OCI-LY3 (cell line): ENCODE data around the gene ACAA1.
A peak's percentile ranks its signal among the peaks of the same experiment; 100 is the strongest.

Source experiments
- H2AFZ ChIP-seq: fragments of 200-600, 300-600 bp; shearing (Covaris generic); 2 replicates; pipeline ENCODE4 v1.6.0; 2014; ENCODE audit warnings: antibody characterized with exemption, low read depth, low read length
- H3K27ac ChIP-seq: fragments of 200-600, 300-600 bp; sonication (generic); 2 replicates; pipeline ENCODE4 v1.5.1; 2014; ENCODE audit warnings: mild to moderate bottlenecking, low read length, moderate library complexity, mixed read lengths
- H3K27me3 ChIP-seq: fragments of 200-600, 300-600 bp; sonication (generic); 2 replicates; pipeline ENCODE4 v1.6.1; 2014; ENCODE audit warnings: low read depth, low read length, mixed read lengths
- H3K36me3 ChIP-seq: fragments of 200-600, 300-600 bp; sonication (generic); replicated peaks from 2 replicates; pipeline ENCODE3; 2014; ENCODE audit warnings: low read depth, low read length, mixed read lengths
- H3K4me1 ChIP-seq: fragments of 300-600, 200-600 bp; sonication (generic); 2 replicates; pipeline ENCODE4 v1.6.1; 2014; ENCODE audit warnings: low read length, mixed read lengths
- H3K4me2 ChIP-seq: fragments of 200-600, 300-600 bp; sonication (generic); 2 replicates; pipeline ENCODE4 v1.6.1; 2014; ENCODE audit warnings: low read length, mixed read lengths
- H3K4me3 ChIP-seq: fragments of 300-600, 200-600 bp; sonication (generic); 2 replicates; pipeline ENCODE4 v1.5.1; 2014; ENCODE audit warnings: antibody characterized with exemption, mild to moderate bottlenecking, low read length, moderate library complexity
- H3K79me2 ChIP-seq: fragments of 300-600, 200-600 bp; shearing (Covaris generic); 2 replicates; pipeline ENCODE4 v1.6.1; 2014; ENCODE audit warnings: mild to moderate bottlenecking, low read length, mixed read lengths
- H3K9ac ChIP-seq: fragments of 300-600, 200-600 bp; shearing (Covaris generic); 2 replicates; pipeline ENCODE4 v1.6.0; 2014; ENCODE audit warnings: mild to moderate bottlenecking, low read length, moderate library complexity
- H3K9me3 ChIP-seq: fragments of 200-600, 300-600 bp; shearing (Covaris generic); 2 replicates; pipeline ENCODE4 v1.6.1; 2014; ENCODE audit warnings: low read length, mixed read lengths; ENCODE audit not compliant: insufficient read depth
- H4K20me1 ChIP-seq: fragments of 200-600, 300-600 bp; sonication (generic); 2 replicates; pipeline ENCODE4 v1.6.1; 2016; ENCODE audit warnings: low read length, mixed read lengths; ENCODE audit not compliant: insufficient read depth
- EZH2phosphoT487 ChIP-seq: fragments of 200-600 bp; shearing (Covaris generic); IDR thresholded peaks from 2 replicates; pipeline ENCODE4 v1.6.1; 2018; ENCODE audit warnings: antibody characterized with exemption, mixed run types, low read depth
- TF ChIP-seq, protein P1 (sequence below): fragments of 200-600, 300-600 bp; sonication (generic); IDR thresholded peaks from 2 replicates; pipeline ENCODE4 v1.5.1; 2014; ENCODE audit warnings: antibody characterized with exemption, low read length, low read depth

Gene ACAA1

DNA sequence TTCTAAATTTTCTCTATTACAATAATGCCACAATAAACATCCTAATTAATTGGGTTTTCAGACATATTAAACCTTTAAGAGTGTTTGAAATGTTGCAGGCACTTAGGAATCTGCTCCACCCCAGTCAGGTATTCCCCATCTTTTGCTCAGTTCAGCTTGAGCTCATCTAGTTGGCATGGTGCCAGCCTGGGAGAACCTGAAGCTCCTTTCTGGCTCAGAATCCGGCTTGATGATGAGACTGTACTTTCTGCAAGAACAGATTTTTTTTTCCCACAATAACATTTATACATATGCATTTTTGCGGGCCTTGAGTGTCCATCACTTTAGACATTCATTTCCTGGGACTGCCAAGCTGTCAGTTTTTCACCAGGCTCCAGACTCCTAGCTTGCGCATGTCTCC is 20.7 kb upstream of the ACAA1 start:
- Histone ChIP-seq H3K4me2 (peak overlapping the region; percentile 53), H3K27ac (peak overlapping the region; percentile 51), H3K4me3 (no peak overlapping the region), H3K79me2 (no peaks in the 10 kb centered on the region), H3K36me3 (no peaks in the 10 kb centered on the region), H2AFZ (no peak overlapping the region), H3K9me3 (no peaks in the 10 kb centered on the region), H3K9ac (peak overlapping the region; percentile 3; the same call in 1 of the 2 replicates), H3K4me1 (peaks cover 64% of the 10 kb centered on the region), H3K27me3 (no peaks in the 10 kb centered on the region), H4K20me1 (no peaks in the 10 kb centered on the region)
- TF ChIP-seq, protein P1, sequence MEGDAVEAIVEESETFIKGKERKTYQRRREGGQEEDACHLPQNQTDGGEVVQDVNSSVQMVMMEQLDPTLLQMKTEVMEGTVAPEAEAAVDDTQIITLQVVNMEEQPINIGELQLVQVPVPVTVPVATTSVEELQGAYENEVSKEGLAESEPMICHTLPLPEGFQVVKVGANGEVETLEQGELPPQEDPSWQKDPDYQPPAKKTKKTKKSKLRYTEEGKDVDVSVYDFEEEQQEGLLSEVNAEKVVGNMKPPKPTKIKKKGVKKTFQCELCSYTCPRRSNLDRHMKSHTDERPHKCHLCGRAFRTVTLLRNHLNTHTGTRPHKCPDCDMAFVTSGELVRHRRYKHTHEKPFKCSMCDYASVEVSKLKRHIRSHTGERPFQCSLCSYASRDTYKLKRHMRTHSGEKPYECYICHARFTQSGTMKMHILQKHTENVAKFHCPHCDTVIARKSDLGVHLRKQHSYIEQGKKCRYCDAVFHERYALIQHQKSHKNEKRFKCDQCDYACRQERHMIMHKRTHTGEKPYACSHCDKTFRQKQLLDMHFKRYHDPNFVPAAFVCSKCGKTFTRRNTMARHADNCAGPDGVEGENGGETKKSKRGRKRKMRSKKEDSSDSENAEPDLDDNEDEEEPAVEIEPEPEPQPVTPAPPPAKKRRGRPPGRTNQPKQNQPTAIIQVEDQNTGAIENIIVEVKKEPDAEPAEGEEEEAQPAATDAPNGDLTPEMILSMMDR = no peak
- no peak for TF ChIP-seq EZH2phosphoT487

DNA sequence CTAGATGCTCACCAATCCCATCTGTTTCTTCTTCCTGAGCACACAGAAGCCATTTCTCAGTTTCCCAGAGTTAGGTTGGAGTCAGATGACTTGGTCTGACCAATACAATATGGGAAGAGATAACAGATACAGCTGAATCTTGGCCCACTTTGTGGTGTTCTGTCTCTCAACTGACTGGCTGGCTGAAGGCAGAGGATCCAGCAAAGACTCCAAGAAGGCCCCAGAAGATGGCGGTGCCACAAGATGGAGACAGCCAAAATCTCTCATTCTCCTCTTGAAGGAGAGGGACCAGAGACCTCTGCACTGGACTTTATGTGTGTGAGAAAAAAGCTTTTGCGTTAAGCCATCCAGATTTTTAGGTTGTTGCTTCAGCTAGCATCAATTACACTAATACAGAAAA is 20.2 kb upstream of the ACAA1 start:
- Histone ChIP-seq H3K27me3 (no peaks in the 10 kb centered on the region), H3K4me3 (no peak overlapping the region), H3K36me3 (no peaks in the 10 kb centered on the region), H2AFZ (no peak overlapping the region), H3K9me3 (no peaks in the 10 kb centered on the region), H3K27ac (no peak overlapping the region), H3K4me1 (peaks cover 68% of the 10 kb centered on the region), H3K79me2 (no peaks in the 10 kb centered on the region), H4K20me1 (no peaks in the 10 kb centered on the region), H3K4me2 (no peak overlapping the region), H3K9ac (no peak overlapping the region)
- TF ChIP-seq, protein P1 = no peak
- TF ChIP-seq EZH2phosphoT487 = no peak

DNA sequence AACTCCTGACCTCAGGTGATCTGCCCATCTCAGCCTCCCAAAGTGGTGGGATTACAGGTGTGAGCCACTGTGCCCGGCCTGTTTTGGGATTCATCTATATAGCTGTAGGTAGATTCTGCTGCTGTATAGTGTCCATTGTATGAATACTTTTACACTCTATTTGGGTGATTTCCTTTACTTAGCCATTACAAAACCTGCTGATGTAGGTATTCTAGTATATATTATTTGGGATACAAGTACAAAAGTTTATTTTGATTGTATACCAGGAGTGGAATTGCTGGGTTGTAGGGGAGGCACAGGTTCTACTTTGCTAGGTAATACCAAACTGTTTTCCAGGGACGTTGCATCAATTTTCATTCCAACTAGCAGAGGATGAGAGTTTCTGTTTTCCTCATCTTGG is 18.9 kb upstream of the ACAA1 start:
- no peak for TF ChIP-seq EZH2phosphoT487
- TF ChIP-seq, protein P1 = no peak
- H3K9ac ChIP-seq = no peak overlapping the region; the same call in 1 of the 2 replicates
- H3K4me2 ChIP-seq = no peak overlapping the region
- no peaks in the 10 kb centered on the region for H3K36me3 ChIP-seq
- no peaks in the 10 kb centered on the region for H3K79me2 ChIP-seq
- no peak overlapping the region for H3K27ac ChIP-seq
- no peak overlapping the region for H2AFZ ChIP-seq
- H3K9me3 ChIP-seq = no peaks in the 10 kb centered on the region
- no peaks in the 10 kb centered on the region for H4K20me1 ChIP-seq
- peaks cover 81% of the 10 kb centered on the region for H3K4me1 ChIP-seq
- H3K4me3 ChIP-seq = no peak overlapping the region
- no peaks in the 10 kb centered on the region for H3K27me3 ChIP-seq

DNA sequence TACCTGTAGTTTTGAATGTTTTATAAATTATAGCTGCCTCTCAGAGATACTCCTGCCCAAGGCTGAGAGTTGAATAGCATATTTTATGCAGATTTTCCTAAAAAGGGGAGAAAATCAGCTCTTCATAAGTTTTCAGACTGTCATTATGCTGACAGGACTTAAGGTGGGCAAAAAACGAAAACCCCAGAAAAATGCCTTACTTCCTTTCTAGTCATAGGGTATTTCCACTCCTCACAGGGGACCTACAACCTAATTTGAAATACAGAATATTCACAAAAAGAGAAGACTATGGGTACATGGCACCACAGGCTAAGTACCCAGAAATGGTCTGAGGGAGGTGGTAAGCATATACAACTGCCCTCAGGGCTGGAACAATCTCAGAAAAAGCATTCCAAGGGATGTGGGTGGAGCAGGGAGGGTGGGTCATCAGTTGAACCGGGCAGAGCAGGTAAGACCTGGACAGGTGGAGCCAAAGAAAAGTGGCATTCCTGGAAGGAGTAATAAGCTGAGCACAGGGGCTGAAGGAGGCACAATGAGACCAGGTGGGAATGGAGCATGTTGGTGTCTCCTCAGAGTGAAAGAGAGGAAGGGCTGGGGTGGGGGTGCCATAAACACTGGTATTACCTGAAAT is 17.8 kb upstream of the ACAA1 start:
- peak overlapping the region; percentile 71 for H3K4me2 ChIP-seq
- H3K27me3 ChIP-seq = no peaks in the 10 kb centered on the region
- no peaks in the 10 kb centered on the region for H4K20me1 ChIP-seq
- no peaks in the 10 kb centered on the region for H3K36me3 ChIP-seq
- peak overlapping the region; percentile 84 for H3K27ac ChIP-seq
- no peaks in the 10 kb centered on the region for H3K9me3 ChIP-seq
- peak overlapping the region; percentile 47 for H3K9ac ChIP-seq
- peak overlapping the region; percentile 12 for H2AFZ ChIP-seq
- no peaks in the 10 kb centered on the region for H3K79me2 ChIP-seq
- peaks cover 91% of the 10 kb centered on the region for H3K4me1 ChIP-seq
- no peak for TF ChIP-seq EZH2phosphoT487
- TF ChIP-seq, protein P1 = no peak
- peak overlapping the region; percentile 53 for H3K4me3 ChIP-seq
